Adrenal gland (tissue), 5 donors: ENCODE results near the gene GNB5.

Experiments
- CTCF ChIP-seq, 6 experiments: fragments of 450-650 bp in 4 of 6; fragments of 200-600 bp in 2 of 6; sonication (generic) in 1 of 6; IDR thresholded peaks; 1 replicate in 5 of 6; 2 replicates in 1 of 6; pipeline versions ENCODE4 v1.5.1 to v1.8.0; 2016 to 2021; ENCODE audit warnings: antibody characterized with exemption in 6 of 6, mild to moderate bottlenecking in 2 of 6, moderate library complexity in 1 of 6
- POLR2A ChIP-seq, 2 donors: fragments of 450-650 bp; IDR thresholded peaks; one replicate each; pipeline ENCODE4 v1.6.1; 2017; ENCODE audit warnings: antibody characterized with exemption in 2 of 2, mild to moderate bottlenecking in 2 of 2, moderate library complexity in 1 of 2
- donor health status: DM: no; HTN: no; CAD: no.

- TF ChIP-seq CTCF (IDR thresholded peaks at IDR 0.05), result no peak
- no peak for TF ChIP-seq POLR2A (IDR thresholded peaks at IDR 0.05)
Measured at GRCh38 chr15:52184721-52185120, 6.5 kb downstream of the GNB5 start.
